BJ (cell line): ENCODE data around the gene SREK1. TPM values are rescaled to one million over a fixed set of nuclear protein-coding genes. Genes with fewer than 3 reads are reported as not detected.

Experiments used
- polyA plus RNA-seq: library from polyadenylated mRNA; depleted of rRNA; stranded (reverse); fragments of >200 nt; gene quantifications from 2 replicates; pipeline ENCODE4 v1.2.3, GENCODE V29; 2011; rRNA removed

SREK1 gene
- polyA plus RNA-seq, 1 experiment = 34.1 TPM

Other genes starting within 250 kb of the SREK1 start
- 26.0 and 56.0 TPM in 2 replicates for gene ERBIN, start 217.7 kb upstream of the SREK1 start, polyA plus RNA-seq